NOMO-1 treated with dmso at 0.1 percent for 144 hours (cell line): ENCODE data around the gene GPR153.

Source experiments
- DNase-seq: peaks from one replicate; lab custom pipeline; 2025; ENCODE audit not compliant: unreplicated experiment; lab: John Stamatoyannopoulos, UW

GPR153 gene

DNA sequence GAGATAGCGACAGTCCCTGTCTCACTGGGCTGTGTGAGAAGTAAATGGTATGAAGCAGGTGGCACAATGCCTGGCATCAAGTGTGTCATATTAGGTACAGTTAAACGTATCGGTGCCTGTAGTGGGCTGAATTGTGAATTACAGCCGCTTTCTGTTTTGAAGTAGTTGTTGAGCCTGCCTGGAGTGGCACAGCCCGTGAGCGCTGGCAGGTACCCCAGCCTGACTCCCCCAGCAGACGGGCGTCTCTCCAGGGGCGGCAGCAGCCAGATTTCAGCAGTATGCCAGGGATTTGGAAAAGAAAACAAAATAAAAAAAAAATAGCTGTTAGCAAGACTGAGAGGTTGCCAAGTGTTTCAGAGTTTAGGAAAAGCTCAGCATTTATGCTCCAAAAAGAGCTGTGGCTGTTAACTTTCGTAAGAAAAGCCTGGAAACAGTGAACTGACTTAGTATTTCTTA is 26.6 kb upstream of the GPR153 start:
- DNase-seq, result no peak

DNA sequence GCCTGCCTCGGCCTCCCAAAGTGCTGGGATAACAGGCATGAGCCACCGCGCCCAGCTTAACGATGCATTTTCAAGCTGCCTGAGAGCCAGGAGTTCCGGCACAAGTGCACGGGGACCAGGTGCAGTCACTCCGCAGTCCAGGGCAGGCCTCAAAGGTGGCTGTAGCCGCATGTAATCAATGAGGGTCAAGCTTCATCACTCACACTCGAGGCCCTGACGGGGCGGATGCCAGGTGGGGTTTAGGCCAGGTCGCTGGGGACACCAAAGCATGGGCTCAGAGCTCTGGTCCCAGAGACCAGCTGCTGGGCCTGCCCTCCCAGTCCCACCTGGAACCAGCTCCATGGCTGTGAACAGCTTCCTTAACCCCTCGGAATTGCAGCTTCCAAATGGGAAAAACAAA is 26.1 kb upstream of the GPR153 start:
- no peak for DNase-seq

DNA sequence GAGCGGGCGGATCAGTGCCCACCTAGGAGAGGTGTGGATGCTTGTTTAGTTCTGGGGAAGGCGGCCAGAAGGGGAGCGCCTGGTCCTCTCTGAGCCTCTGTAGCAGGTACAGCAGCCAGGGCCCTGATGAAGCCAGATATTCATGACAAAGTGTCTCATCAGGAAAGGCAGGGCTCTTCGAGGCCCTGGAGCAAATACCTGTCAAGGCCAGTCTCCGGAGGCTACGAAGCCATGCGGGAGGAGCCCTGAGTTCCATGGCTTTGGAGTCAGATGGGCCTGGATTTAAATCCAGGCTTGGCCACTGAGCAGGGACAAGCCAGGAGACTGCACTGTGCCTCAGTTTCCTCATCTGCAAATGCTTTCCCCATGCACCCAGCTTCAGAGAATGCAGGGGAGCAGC is 25.4 kb upstream of the GPR153 start:
- DNase-seq, result no peak

DNA sequence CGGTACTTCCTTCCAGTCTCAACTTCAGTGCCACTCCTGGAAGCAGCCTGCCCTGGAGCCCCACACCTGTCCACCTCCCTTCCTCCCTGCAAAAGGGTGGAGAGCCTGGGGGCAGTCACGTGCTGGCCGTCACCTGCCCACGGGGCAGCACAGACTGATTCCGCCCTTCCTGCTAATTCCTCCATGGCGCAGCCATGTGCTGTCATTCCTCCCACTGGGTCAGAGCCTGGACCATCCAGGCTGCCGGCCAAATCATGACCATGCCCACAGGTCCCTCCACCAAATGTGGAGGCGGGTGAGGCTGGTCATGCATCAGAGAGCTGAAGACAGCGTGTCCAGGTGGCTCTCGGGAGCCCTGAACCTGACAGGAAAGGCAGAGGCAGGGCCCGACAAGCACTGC is 24.4 kb upstream of the GPR153 start:
- no peak for DNase-seq

DNA sequence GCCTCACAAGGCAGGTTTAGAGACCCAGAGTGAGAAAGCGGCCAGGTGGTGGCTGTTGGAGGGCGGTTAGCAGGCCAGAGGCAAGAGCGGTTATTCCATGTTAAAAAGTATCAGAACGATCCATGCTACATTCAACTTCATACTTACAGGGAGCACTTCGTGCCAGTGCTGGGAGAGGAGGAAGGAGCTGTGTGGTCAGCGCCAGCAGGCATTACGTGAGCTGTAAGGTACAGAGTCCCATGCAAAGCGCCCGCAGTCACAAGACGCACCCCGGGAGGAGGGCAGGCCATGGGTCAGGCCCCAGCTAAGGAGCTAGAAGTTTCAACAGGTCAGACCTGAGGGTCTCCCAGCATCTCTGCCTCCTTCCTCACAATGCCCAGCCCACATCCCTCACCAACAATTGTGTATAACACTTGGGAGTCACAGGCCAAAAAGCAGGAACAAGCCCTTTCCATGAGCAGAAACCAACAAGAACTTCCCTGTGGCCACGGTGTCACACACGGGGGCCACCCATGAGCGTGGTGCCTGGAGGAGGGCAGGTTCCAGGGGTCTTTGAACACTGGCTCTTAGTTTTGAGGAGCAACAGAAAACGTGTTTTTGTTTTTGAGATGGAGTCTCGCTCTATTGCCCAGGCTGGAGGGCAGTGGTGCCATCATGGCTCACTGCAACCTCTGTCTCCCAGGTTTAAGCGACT is 21.8 kb upstream of the GPR153 start:
- no peak for DNase-seq

DNA sequence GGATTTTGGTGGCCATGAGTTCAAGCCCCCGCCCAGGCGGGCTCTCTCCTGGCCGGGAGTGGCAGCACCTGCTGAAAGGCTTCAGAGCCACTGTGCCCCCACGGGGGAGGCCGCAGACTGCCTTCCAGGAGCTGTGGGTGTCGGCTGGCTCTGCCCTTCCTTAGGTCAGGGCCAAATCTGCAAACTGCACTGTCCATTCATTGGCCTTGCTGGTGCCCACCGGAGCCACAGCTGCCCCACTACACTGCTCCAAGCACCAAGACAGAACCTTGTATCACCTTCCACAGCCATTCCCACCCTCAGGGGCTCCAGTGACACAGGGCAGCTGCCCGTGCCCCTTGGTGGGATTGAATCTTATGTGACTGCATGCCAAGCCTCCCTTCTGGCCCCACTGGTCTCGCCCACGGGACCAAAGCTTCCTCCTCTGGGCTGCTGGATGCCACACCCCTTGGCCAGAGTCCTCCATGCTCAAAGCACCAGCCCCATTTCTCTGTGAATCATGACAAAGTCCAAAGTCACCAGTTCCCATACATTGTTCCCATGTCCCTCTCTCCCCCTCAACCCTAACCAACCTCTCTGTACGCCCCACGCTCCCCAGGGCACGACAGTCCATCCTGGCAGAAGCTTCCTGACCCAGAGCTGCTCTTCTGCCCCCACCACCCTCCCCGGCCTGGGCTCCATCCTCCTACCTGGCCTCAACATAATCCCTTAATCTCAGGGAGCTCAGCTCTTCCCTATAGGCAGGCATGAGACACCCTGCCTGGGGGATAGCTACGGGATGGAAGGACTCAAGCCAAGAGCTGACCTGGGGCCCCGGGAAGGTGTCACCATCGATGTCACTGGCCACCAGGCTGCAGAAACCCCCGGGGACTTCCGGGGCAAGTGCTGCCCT is 20.9 kb upstream of the GPR153 start:
- DNase-seq, result no peak

DNA sequence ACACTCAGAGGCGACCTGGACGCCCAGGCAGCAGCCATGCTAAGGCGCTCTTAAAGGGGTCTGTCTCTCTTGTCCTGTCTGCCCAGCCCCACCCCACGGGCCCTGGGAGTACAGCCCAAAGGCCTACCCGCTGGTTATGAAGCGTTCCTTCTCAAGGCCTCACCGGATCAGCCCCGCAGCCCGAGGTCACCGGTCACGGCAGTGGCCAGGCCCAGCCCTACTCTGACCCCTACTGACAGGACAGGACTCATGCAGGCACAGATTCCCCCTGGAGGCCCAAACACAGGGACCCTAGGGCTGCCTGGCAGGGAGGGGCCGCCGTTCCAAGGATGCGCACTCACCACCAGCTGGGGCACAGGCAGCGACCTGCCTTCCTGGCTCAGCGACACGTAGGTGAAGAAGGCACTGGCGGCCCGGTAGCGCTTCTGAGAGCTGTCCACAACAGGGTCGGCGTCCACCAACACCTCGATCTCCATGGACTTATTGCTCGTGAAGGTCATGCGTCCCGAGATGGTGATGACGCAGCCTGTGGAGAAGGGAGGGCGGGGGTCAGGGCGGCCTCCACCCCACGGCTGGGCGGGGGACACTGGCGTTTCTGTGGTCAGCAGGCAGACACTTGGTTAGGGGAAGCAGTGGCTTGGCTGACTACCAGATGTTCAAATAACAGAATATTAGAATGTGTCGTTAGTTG is 20.0 kb upstream of the GPR153 start:
- DNase-seq, result no peak

DNA sequence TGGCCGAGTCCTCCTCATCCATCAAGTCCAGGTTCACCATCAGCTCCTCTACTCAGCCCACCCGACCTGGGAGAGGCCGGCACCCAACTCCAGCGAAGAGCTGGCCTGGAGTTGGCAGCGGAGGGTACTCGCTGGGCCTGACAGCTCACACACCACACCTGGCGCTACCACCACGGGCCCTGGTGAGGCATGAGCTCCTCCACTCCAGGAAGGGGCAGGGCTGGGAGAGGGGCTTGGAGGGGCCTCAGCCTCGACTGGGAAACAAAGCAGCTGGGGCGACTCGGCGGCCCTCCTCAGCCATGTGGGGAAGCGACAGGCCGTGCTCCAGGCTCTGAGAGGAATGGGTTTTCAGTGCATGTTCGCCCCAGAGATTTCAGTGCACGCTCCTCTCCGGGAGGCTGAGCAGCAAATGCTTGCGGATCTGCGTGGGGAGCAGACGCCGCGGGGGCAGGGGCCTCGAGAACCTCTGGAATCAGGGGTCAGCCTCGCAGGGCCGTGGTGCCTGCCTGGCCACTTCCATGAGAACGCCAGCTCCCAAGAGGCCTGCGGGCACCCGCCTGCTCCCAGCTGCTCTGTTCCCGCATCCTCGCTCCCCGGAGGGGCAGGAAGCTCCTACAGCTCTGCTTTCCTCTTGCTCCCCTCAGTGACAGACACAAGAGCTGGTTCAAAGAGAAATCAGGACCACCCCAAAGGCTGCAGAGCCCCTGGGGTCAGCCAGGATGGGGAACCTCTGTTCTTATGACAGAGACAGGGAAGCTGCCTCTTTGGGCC is 18.9 kb upstream of the GPR153 start:
- DNase-seq, result no peak

DNA sequence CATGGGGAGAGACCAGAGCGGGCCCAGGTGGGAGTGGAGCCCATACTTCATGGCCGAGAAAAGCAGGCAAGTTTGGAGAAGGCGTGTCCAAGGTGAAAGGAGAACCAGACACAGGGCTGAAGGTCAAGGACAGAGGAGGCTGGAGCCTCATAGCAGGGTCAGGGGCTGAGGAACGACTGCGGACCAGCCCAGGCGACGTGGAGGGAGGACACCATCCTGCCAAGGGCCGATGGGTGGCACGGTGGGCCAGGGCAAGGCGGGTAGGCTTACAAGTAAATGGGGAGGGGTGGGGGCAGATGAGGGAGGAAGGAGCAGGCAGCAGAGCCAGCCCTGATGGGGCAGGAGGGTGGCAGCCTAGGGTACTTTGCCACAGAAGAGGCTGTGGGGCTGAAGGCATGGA is 18.2 kb upstream of the GPR153 start:
- no peak for DNase-seq

DNA sequence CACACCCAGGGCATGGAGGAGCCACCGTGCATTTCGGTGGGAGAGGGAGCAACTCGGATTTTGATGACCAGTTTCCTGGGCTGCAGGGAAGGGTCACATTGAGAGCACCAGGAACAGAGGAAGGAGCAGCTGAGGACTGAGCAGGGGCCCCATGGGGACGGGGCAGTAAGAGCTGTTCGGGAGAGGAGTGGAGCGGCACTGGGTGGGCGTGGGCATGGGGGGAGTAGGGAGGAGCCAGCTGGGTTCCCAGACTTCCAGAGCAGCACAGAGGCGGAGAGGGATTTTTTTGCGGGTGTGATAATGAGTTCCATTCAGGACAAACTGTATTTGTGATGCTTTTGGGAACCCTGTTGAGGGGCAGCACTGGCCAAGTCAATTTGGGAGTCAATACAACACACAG is 17.4 kb upstream of the GPR153 start:
- no peak for DNase-seq

DNA sequence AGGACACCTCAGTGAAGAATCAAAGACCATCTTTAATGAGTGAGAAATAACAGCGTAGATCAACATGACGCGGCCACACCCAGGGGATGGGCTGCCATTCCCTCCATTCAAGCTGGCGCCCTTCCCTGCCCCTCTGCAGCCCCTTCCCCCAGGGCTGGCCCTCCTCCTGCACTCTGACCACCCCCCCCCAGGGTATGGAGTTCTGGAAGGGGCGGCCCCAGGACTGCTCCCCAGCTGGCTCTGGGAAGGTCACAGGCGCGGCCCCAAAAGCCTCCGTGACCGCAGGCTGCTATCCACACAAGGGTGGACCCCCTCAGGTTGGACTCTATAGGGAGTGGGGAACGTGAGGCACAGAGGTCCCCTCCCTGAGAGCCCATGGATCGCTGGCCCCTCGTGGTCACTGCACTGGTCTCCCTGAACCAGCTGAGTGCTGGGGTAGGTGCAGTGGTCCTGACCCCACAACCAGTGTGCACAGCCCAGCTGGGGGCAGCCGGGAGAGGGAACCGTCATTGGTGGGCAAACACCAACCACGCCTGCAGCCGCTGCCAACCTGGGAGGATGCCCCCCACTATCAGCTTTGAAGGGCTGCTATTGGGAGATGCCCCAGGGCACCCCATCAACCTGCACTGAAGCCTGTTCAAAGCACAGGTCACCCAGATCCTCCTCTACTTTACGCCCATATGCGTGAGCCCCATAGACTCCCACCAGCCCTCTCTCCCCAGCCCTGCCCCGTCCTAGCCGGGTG is 16.1 kb upstream of the GPR153 start:
- no peak for DNase-seq

DNA sequence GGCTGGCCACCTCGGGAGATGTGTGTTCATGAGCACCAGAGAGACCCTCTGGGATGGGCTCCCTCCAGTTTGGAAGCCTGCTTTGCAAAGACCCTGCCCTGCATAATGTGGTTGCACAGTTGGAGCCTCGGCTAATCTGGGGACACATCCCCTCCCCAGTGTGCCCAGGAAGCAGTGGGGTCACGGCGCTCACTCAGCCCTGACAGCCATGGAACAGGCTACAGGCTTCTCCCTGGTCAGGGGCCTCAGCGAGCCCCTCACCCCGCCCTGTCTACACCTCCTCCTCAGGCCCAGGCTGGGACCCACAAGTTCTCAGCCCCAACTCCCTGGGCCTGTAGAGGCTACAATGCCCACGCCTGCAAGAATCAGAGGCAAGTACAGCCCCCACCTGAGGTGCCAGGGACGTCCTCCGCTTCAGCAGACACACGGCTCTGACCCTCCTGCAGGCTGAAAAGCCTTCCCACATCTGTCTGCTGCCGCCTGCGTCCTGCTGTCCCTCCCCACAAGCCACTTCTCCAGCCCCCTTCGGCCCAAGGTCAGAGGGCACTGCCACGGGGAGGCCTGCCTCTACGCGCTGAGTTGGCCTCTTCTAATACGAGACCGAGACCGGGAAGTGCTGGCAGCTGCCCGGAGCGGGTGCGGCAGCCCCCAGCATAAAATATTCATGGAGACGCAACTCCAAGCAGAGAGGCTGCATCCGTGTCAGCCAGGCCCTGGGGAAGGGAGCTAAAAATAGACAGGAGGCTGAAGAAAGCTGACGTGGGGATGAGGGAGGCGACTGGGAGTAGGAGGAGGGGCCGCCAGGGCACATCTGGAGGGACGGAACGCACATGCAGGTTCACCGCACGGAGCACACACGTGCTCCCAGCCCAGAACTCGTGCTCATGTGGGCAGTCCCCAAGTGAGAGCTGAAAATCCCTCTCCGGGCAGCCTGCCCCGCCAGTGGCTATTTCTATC is 15.2 kb upstream of the GPR153 start:
- DNase-seq, result no peak

DNA sequence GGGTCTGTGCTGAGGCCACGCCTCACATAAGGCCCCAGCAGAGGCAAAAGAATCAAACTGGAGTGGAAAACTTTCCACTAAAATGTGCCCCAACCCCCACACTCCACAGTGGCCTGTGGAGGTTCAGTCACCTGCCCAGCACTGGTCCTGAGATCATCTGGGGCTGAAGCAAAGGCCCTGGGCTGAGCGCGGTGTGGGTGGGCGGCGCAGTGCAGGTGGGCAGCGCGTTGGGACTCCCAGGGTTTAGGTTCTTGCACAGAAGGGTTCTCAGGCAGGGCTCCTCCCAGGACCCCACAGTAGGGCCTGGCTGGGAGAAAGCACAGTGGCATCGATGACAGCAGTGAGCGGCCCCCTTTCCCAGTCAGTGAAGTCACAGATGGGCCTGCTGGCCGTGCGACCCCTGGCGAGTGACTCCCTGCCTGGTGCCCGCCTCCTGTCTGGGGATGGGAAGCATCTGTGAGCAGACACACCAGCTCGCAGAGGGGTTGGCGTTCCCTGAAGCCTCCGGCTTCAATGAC is 13.8 kb upstream of the GPR153 start:
- DNase-seq, result no peak

DNA sequence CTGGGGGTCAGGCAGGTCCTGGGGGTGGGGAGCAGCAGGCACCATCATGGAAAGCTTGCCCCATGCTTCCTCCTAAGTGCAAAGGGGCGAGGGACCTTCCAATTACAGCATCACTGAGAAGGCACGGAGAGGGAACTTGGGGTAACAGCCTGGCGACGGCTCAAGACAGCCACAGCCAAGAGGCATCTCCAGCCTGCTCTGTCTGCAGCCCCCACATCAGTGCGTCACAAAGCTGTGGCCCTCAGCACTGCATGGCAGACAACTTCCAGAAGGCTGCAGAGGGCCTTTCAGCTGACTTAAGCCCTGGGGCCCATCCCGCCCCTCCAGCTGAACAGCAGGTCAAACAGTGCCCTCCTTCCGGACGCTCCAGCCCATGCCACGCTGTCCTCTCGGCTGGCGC is 13.2 kb upstream of the GPR153 start:
- no peak for DNase-seq

DNA sequence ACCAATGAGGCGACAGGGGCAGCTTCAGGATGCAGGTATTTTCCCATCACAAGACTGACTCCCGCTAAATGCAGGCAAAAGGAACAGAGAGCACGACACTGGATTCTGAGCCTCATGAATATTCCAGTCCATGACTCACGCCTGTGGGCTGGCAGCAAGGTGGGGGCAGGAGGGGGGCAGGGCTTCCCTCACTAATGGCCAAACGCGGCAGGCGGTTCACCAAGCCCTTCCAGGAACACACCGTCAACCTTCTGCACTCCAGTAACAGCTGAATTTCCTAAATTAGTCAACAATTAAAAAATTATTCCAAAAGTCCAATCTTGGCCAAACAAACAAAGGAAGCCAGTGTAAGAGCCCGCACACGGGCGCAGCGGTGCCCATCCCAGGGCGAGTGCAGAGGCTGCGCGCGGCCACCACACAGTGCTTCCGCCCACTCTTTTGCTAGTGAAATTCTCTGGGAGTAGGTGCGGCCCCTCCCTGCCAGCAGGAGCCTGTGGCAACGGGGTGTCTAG is 12.5 kb upstream of the GPR153 start:
- no peak for DNase-seq

DNA sequence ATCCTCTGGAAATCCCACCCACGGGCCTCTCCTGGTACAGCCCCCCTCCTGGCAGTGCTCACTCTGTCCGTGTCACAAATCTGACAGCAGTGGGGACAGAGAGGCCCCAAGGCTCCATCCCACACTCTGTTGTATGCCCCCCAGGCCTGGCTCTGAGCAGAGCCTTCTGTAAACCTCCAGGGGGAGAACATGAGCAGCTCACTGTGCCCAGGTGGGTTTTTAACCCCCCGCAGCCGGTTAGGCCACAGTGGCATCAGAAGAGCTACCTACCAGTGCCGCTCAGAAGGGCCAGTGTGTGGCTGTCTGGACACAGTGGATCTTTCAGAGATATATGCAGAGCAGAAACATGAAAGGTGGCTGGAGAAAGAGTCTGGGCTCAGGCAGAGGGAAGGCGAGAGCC is 12.0 kb upstream of the GPR153 start:
- no peak for DNase-seq

DNA sequence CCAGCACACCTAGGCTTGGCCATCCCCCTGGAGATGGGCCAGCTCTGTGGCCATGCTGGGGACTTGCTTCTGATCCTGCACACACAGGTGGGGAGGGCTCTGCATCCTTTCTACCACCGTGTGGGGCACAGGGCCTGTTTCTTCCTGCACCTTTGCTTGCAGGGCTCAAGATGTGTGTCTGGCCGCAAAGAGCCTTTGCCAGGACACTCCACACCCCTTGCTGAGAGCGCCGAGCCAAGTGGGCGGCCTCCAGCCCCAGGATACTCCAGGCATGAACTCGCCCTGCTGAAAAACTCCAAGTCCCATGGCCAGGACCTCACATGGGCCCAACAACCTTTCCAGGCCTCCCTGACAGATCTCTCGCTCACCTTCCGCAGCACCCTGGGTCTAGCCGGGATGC is 11.6 kb upstream of the GPR153 start:
- DNase-seq, result no peak

DNA sequence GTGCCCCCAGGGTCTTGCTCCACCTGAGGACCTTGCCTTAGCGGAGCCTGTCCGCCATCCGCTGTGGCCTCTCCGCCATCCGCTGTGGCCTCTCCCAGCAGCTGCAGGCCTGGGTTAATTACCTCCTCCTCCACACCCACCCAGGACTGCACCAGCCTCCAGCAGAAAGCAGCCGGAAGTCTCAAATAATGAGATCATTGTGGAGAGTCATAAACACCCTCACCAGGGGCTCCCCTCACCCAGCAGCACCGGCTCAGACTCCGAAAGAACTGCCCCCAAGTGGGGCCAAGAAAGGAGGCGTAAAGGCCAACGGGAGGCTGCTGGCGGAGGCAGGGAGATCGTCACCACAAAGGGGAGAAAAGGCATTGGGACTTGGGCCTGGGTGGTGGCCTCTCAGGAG is 10.7 kb upstream of the GPR153 start:
- no peak for DNase-seq

DNA sequence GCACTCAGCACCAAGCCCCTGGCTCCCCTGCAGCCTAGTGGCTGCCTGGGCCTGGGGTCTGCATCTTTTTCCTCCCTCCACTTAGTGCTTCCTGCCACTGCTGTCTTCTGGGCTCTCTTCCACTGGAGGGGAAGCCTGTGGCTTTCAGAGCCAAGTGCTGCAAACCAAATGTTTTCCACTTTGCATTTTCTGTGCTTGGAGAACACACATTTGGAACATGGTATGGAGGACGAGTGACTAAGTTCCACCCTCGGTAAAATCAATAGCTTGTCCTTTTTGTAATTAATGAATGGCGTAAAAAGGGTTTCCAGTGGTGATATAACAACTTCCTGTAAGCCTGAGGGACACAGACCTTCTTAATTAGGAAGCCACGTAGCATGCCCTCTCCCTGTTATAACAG is 10.1 kb upstream of the GPR153 start:
- no peak for DNase-seq
